Measurements from ENCODE around the gene MAN1C1. TPM values are rescaled to one million over a fixed set of nuclear protein-coding genes. Genes with fewer than 3 reads are reported as not detected.

MAN1C1 gene
- total RNA-seq, 1 experiment from 2014 or later: 9.3 TPM

GRCh38 chr1:25700144-25700523, 83.5 kb downstream of the MAN1C1 start:
- no peak overlapping the region for H3K9ac ChIP-seq (ENCODE audit: extremely low read depth, insufficient read length, low read length)
- no CpG with 5 or more reads among the region's 3 CpGs for WGBS (ENCODE audit: extremely low coverage, insufficient read length, low lambda C conversion rate)
- H2AFZ ChIP-seq (ENCODE audit: low read length): no peak overlapping the region
- no peak overlapping the region for H4K8ac ChIP-seq (replicated peaks; ENCODE audit: insufficient read length, low read depth, low read length)
- H3K4me2 ChIP-seq (ENCODE audit: insufficient read depth, insufficient read length, low read length): no peak overlapping the region
- H4K91ac ChIP-seq (ENCODE audit: insufficient read length, low read depth, low read length): no peak overlapping the region
- no peaks in the 10 kb centered on the region for H3K9me3 ChIP-seq (ENCODE audit: control insufficient read depth, low read depth, low read length)
- Mint-ChIP-seq H3K27me3 (ENCODE audit: low read depth) (no peaks in the 10 kb centered on the region), H3K36me3 (ENCODE audit: insufficient read depth in 1 of 3, low read depth in 3 of 3) (no peaks in the 10 kb centered on the region), H3K9me3 (no peaks in the 10 kb centered on the region), H3K4me3 (no peak overlapping the region), H3K27ac (no peak overlapping the region), H3K4me1 (peaks cover 63 to 70% of the 10 kb centered on the region in 2 experiments)
- no peak overlapping the region for H3K27ac ChIP-seq (ENCODE audit: insufficient read length, low read depth, low read length)
- no peak overlapping the region for H3K56ac ChIP-seq (ENCODE audit: insufficient read length, low read depth, low read length)
- no peak overlapping the region for H2BK5ac ChIP-seq (ENCODE audit: insufficient read length, low read length)
- H2BK20ac ChIP-seq (ENCODE audit: low read depth, low read length, poor library complexity, severe bottlenecking): no peak overlapping the region
- H2BK12ac ChIP-seq (ENCODE audit: insufficient read length, low read depth, low read length): no peak overlapping the region
- H4K20me1 ChIP-seq (ENCODE audit: control insufficient read depth, insufficient read depth, insufficient read length): no peaks in the 10 kb centered on the region
- H3K79me1 ChIP-seq (ENCODE audit: insufficient read depth, low read depth, low read length, poor library complexity, severe bottlenecking): no peaks in the 10 kb centered on the region
- no peak overlapping the region for H4K5ac ChIP-seq (ENCODE audit: insufficient read length, low read depth, low read length)
- no peaks in the 10 kb centered on the region for H3K23me2 ChIP-seq (ENCODE audit: insufficient read length, low read depth, low read length, poor library complexity, severe bottlenecking)
- H2BK15ac ChIP-seq (ENCODE audit: low read depth, low read length): no peak overlapping the region
- no peak overlapping the region for H3K18ac ChIP-seq (ENCODE audit: insufficient read length, low read depth, low read length)
- H3K79me2 ChIP-seq (ENCODE audit: insufficient read depth, low read length): no peaks in the 10 kb centered on the region
- H3K4me1 ChIP-seq (ENCODE audit: insufficient read depth, low read length): peaks cover 9% of the 10 kb centered on the region; the same call in 1 of the 2 replicates
- no peak overlapping the region for H2BK120ac ChIP-seq (ENCODE audit: low read depth, low read length, poor library complexity, severe bottlenecking)
- no peak overlapping the region for H3K14ac ChIP-seq (ENCODE audit: insufficient read depth, low read length)
- no peak overlapping the region for H3T11ph ChIP-seq (ENCODE audit: low read length)
- H3K27me3 ChIP-seq (ENCODE audit: insufficient read depth, low read length): no peaks in the 10 kb centered on the region
- no peak overlapping the region for H3K4ac ChIP-seq (ENCODE audit: low read depth, low read length)
- no peak for TF ChIP-seq CTCF (conservative IDR thresholded peaks at IDR 0.05)
- H2AK5ac ChIP-seq (ENCODE audit: insufficient read length, low read length): no peak overlapping the region
- H3K23ac ChIP-seq (ENCODE audit: insufficient read length, low read depth, low read length): no peak overlapping the region
- no peak for DNase-seq
